ENCODE measurements around the gene HORMAD2. TPM values are rescaled to one million over a fixed set of nuclear protein-coding genes. Genes with fewer than 3 reads are reported as not detected.

HORMAD2 gene
- total RNA-seq, 1 donor from 2014 or later: not detected

DNA sequence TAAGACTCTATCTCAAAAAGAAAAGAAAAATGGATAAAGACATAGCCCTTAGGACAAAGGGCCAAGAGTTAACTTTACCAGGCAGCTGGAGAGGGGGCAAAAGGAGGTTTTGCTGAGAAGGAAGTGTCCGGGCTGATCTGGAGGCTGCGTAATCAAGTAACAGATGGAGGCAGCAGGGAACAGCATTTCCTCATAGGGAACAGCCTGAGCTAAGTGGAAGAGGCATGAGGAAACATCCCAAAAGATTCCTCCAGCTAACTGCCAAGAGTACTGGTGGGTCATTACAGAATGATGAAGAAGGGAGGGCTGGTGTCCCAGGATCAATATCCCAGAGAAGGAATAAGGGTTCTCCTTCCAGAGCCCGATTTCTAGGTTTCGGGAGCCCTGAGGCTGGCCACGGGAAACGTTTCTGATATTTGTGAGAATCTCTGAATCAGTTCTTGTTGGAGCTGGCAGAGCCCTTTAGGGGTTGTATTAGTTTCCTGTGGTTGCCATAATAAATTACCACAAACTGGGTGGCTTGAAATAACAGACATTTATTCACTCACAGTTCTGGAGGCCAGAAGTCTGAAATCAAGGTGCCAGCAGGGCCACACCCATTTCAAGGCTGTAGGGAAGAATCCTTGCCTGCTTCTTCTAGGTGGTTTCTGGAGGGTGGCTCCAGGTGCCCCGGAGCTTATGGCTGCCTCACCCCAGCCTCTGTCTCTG lies 145.1 kb downstream of the HORMAD2 start:
- DNase-seq (ENCODE audit: low spot score): no peak

DNA sequence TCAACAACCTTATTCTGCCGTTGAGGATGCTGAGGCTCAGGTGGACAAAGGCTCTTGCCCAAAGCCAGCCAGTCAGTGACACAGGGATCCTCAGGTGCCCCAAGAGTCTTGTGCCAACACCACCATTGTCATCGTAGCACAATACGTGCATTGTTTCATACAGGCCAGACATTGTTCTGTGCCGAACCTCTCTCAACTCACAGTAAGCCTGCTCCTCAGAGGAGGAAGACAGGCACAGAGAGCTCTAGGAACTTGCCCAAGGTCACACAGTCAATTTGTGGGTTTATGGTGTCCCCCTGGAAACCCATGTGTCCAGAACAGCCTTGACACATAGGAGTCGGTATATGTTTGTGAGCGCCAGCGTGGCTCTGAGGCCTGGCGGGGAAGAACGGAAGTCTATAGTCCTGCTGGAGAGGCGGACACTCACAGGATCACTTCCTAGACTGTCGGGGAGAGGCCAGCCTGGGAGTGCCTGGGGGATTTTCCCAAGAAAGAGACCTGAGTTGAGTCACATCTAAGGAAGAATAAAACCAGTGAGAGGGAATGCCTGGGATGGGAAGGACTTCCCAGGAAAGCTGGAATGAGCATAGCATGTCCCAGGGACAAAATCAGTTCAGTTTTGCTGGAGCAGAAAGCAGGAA lies 146.0 kb downstream of the HORMAD2 start:
- no peak for DNase-seq (ENCODE audit: low spot score)

Other genes starting within 250 kb of the HORMAD2 start
- 60.7 TPM for gene ASCC2, start 242.2 kb upstream of the HORMAD2 start, total RNA-seq
- 50.7 TPM for gene MTMR3, start 197.3 kb upstream of the HORMAD2 start, total RNA-seq
- gene LIF, start 166.3 kb downstream of the HORMAD2 start, total RNA-seq: 17.8 TPM
- gene OSM, start 186.4 kb downstream of the HORMAD2 start, total RNA-seq: 4.7 TPM
- gene CASTOR1, start 209.0 kb downstream of the HORMAD2 start, total RNA-seq: 19.1 TPM
- gene TBC1D10A, start 246.5 kb downstream of the HORMAD2 start, total RNA-seq: 48.4 TPM